ENCODE measurements around the gene DDX59. TPM values are rescaled to one million over a fixed set of nuclear protein-coding genes. Genes with fewer than 3 reads are reported as not detected.

Gene DDX59
- total and polyA plus RNA-seq, 8 donors, result 9.0 to 24.6 (median 11.2) TPM

GRCh38 chr1:200666309-200666708 lies 3.4 kb downstream of the DDX59 start:
- H3K27me3 ChIP-seq, result no peaks in the 10 kb centered on the region
- TF ChIP-seq CTCF (IDR thresholded peaks at IDR 0.05), result no peak
- peaks cover 0 to 22% (median 0%) of the 10 kb centered on the region in 3 donors for H3K36me3 ChIP-seq
- no peaks in the 10 kb centered on the region for H3K9me3 ChIP-seq
- intact Hi-C loops (cut with DNase I), result no loop called here
- H3K27ac ChIP-seq, result no peak overlapping the region
- DNase-seq (no peak), ATAC-seq (no peak), FAIRE-seq (no peak)
- peaks cover 3 to 15% (median 15%) of the 10 kb centered on the region in 3 donors for H3K4me1 ChIP-seq
- H3K4me3 ChIP-seq, result no peak overlapping the region
- 60 to 65% methylated on average over 8 of the region's 8 CpGs for WGBS, 2 donors

GRCh38 chr1:200665861-200666260 lies 3.8 kb downstream of the DDX59 start:
- Histone ChIP-seq H3K4me3 (no peak overlapping the region), H3K4me1 (peaks cover 3 to 14% (median 10%) of the 10 kb centered on the region in 3 donors), H3K27me3 (no peaks in the 10 kb centered on the region), H3K27ac (no peak overlapping the region), H3K9me3 (no peaks in the 10 kb centered on the region), H3K36me3 (peaks cover 0 to 22% (median 0%) of the 10 kb centered on the region in 3 donors)
- no peak for DNase-seq
- intact Hi-C loops (cut with DNase I), result no loop called here
- no peak for ATAC-seq
- FAIRE-seq, result no peak
- 30 to 60% methylated on average over 2 of the region's 2 CpGs for WGBS, 2 donors
- no peak for TF ChIP-seq CTCF (IDR thresholded peaks at IDR 0.05)

- intact Hi-C loops (cut with DNase I), result no loop called here
- peaks cover 0 to 31% (median 6%) of the 10 kb centered on the region in 3 donors for H3K36me3 ChIP-seq
- no peak for TF ChIP-seq CTCF (IDR thresholded peaks at IDR 0.05)
Measured at GRCh38 chr1:200660719-200661118, 9.0 kb downstream of the DDX59 start.

GRCh38 chr1:200659269-200659668 lies 10.4 kb downstream of the DDX59 start:
- Histone ChIP-seq H3K9me3 (no peaks in the 10 kb centered on the region), H3K27me3 (no peaks in the 10 kb centered on the region), H3K4me3 (no peak overlapping the region), H3K36me3 (peaks cover 3 to 31% (median 6%) of the 10 kb centered on the region in 3 donors), H3K27ac (no peak overlapping the region), H3K4me1 (peaks cover 0 to 7% (median 0%) of the 10 kb centered on the region in 3 donors)
- intact Hi-C loops (cut with DNase I), result no loop called here
- ATAC-seq (no peak), FAIRE-seq (no peak), DNase-seq (no peak)
- WGBS, 2 donors, result 82 to 98% methylated on average over 1 of the region's 1 CpG
- TF ChIP-seq CTCF (IDR thresholded peaks at IDR 0.05), result no peak

More at GRCh38 chr1:200660719-200661118, 9.0 kb downstream of the DDX59 start:
- Histone ChIP-seq H3K27me3 (no peaks in the 10 kb centered on the region), H3K4me1 (peaks cover 0 to 7% (median 0%) of the 10 kb centered on the region in 3 donors), H3K4me3 (no peak overlapping the region), H3K27ac (no peak overlapping the region), H3K9me3 (no peaks in the 10 kb centered on the region)
- WGBS, 2 donors, result 83 to 84% methylated on average over 6 of the region's 6 CpGs
- FAIRE-seq, result no peak
- no peak for DNase-seq
- ATAC-seq, result no peak

- ATAC-seq (no peak), DNase-seq (no peak), FAIRE-seq (no peak)
- WGBS, 2 donors, result 97% methylated on average over 4 of the region's 4 CpGs
- no peak overlapping the region for H3K4me3 ChIP-seq
- no peaks in the 10 kb centered on the region for H3K27me3 ChIP-seq
- H3K27ac ChIP-seq, result no peak overlapping the region
- intact Hi-C loops (cut with DNase I), result no loop called here
- no peak for TF ChIP-seq CTCF (IDR thresholded peaks at IDR 0.05)
- H3K9me3 ChIP-seq, result no peaks in the 10 kb centered on the region
- H3K36me3 ChIP-seq, result peaks cover 3 to 21% (median 6%) of the 10 kb centered on the region in 3 donors
- H3K4me1 ChIP-seq, result peaks cover 0 to 7% (median 0%) of the 10 kb centered on the region in 3 donors
Measured at GRCh38 chr1:200658037-200658818, 11.5 kb downstream of the DDX59 start.
